ENCODE data around the gene PPP5C.
"Not testable (repeated sequence)": the region's sequence is repeated elsewhere in the genome, so short reads cannot be mapped to it uniquely, and the experiment has no call there.

Gene PPP5C

DNA sequence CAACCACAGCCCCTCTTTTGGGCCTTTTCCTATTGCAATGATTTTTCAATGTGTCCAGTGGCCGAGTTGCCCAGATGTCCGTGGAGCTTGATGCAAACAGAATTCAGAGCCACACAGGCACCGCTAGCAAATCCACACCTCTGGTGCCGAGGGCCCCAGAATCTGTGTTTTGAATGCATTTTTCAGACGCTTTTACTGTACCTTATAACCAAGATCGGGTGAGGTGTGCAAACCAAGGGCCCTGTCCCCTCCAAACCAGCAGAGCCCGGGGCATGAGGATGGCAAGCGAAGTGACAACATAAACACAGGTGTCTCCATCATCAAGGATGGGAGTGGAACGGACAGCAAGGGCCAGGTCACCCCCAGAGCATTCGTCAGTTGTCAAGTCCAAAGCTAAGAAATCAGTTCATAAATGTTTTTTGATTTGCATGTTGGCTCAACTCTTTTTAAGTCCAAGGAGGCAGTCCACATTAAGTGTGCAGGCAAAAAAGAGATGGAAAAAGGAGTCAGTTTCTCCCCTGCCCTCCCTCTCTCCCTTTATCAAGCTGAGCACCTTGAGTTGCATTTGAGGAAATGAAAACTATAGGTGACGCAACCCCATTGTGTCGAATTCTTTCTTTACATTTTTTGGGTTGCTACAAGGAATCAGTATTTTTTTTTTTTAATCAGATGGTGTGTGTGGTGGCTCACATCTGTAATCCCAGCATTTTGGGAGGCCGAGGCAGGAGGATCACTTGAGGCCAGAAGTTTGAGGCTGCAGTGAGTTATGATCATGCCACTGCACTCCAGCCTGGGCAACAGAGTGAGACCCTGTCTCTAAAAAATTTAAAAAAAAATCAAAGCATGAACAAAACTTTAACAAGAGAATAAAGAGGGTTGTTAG lies 63.6 kb downstream of the PPP5C start:
- DNase-seq (ENCODE audit: low read depth), result no peak

DNA sequence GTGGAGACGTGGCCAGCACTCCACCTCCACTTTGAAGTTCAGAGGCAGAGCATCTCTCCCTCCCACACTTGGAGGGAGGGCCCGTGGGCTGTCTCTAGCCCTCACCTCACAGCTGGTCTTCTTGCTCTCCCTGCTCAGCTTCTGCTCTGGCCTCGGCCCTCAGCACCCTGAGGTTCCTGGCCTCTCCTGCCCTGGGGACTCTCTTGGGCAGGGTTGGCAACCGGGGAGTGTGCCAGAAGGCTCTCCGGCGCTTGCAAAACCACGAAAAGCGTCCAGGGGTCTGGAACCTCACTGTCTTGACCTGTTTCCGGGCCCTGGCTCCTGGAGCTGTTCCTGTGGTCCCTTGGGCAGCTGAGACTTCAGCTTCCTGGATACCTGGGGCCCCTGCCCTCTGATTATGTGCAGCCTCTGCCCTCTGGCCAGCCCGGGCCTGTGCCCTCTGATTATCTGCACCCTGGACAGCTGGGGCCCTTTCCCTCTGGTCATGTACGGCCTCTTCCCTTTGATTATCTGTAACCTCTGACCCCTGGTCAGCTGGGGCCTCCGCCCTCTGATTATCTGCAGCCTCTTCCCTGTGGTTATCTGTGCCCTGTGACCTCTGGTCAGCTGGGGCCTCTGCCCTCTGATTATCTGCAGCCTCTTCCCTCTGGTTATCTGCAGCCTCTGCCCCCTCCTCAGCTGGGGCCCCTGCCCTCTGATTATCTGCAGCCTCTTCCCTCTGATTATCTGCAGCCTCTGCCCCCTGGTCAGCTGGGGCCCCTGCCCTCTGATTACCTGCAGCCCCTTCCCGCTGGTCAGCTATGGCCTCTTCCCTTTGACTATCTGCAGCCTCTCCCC lies 64.4 kb downstream of the PPP5C start:
- no peak for DNase-seq (ENCODE audit: low read depth)

DNA sequence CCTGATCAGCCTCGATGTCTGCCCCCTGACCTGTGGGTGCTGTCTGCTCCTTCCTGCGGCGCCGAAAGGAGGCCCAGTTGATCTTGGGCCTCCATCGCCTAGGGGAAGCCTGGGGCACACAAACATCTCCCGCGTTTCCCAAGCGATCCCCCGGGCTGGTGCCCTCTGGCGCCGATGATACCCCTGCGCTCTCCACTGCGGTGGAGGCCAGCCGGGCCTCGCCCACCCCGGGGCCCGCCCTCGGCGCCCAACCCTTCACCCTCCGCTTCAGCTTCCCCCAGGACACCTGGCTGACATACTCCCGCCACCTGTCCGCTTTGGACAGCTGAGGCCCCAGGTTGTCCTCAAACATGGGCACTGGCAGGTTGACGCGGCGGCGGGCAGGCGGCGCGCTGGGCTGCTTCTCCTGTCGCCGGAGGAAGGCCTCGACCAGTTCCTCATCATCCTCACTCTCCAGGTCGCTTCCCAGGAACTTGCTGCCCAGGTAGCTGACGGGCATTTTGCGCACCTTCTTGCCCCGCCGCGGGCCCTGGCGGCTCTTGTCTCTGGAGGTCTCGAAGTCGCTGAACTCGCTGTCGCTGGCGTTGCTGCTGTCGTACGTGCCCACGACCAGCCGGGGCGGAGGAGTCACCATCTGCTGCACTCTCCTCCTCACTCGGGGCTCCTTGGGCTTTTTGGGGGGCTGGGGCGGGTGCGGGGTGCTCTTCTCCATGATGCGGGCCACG lies 65.2 kb downstream of the PPP5C start:
- DNase-seq (ENCODE audit: low read depth), result no peak

DNA sequence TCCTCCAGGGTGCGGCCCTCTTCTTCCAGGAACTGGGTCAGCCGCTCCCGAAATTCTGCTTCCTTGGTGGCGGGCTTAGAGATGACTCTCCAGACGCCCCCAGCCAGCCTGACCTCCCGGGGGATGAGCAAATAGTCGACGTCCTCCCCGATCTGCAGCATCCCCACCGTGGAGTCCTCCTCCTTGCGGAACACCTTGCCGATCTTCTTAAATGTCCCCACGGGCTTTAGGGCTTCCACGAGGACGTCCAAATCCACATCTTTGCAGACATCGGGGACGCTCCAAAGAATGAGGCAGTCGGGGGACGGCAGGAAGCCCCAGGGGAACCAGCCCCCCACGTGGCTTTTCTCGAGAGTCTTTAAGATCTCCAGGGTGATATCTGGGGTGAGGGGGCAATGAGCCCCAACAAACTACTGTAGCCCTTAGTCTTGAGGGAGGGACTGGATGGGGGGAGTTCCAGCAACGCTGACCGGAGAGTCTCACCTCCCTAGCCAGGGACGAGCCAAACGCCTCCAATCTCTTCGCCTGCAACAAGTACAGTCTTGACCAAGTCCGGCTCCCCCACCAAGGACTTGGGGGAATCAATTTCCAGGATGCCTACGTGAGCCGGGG lies 65.9 kb downstream of the PPP5C start:
- DNase-seq (ENCODE audit: low read depth), result no peak

DNA sequence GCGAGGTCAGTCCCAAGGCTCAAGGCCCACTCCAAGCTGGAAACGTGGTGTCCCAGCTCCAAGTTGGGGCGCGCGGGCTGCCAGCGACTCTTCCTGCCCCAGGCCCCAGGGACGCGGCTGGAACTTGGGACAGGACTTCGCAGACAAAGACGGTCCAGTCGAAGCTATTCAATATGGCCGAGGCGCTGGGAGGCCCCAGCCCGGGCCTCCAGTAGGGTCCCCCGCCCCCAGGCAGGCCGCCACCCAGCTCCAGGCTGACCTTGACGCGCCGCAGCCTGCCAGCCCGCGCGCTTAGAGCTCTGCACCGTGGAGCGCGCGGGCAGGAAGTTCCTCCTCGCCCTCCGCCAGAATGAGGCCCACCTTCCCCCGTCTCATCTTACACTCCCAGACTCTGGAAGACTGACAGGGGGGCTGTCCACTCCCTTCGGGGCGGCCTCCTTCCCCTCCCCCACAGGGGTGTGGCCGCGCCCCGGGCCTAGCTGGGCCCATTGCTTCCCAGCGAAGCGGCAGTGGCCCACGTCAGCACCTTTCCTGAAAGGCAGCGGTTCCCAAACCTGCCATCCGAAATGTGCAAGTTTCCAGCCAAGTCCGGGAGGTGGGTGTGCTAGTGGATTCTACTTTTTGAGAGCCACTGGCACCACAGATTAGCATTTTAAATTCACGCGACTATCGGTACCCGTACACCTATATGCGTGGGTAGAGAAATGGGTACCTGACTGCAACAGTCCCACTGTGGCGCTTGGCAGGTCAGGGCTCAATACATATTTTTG lies 66.6 kb downstream of the PPP5C start, which contains the start of gene CCDC8:
Gene CCDC8, minus strand, starts transcription at position 303 of the 770 bp plus-strand sequence. CDS start 754 bp downstream, outside the sequence.
- DNase-seq (ENCODE audit: low read depth), result no peak

DNA sequence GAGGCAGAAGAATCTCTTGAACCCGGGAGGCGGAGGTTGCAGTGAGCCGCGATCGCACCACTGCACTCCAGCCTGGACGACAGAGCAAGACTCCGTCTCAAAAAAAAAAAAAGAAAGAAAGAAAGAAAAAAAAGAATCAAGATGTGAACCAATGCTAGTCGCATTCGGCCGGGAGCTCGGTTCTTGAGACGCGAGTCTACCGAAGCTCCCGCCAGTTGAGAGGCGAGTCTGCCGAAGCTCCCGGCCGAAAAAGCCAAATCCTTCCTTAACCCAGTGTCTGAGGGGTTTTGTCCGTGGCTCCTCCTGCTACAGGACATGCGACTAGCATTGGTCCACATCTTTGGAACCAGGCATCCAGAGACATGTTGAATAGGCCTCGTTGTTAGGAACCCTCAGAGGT lies 68.0 kb downstream of the PPP5C start:
- not testable (repeated sequence) for DNase-seq (ENCODE audit: low read depth)

DNA sequence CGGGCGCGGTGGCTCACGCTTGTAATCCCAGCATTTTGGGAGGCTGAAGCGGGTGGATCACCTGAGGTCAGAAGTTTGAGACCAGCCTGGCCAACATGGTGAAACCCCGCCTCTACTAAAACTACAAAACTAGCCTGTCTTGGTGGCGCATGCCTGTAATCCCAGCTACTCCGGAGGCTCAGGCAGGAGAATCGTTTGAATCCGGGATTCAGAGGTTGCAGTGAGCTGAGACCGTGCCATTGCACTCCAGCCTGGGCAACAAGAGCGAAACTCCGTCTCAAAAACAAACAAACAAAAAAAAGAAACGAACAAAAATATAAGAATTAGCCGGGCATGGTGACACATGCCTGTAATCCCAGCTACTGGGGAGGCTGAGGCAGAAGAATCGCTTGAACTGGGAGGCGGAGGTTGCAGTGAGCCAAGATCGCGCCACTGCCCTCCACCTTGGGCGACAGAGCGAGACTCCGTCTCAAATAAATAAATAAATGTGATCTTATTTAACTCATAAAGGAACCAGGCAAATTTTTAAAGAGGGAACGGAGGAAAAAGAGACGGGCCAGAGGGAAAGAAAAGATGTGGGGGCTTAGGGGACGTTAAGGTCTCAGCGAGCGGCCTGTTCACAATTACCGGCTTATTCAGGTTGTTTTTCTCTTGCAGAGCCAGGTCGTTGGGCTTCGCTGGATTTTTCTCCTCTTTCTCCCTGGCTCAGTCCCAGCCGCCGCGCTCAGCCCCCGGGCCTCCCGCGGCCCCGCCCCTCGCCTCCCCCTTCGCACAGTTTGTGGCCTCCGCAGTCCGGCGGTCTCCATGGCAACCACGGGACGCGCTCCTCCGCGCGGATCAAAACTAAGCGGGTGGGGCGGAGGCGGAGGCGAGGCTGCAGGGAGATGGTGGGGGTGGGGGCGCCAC lies 69.2 kb downstream of the PPP5C start:
- not testable (repeated sequence) for DNase-seq (ENCODE audit: low read depth)

DNA sequence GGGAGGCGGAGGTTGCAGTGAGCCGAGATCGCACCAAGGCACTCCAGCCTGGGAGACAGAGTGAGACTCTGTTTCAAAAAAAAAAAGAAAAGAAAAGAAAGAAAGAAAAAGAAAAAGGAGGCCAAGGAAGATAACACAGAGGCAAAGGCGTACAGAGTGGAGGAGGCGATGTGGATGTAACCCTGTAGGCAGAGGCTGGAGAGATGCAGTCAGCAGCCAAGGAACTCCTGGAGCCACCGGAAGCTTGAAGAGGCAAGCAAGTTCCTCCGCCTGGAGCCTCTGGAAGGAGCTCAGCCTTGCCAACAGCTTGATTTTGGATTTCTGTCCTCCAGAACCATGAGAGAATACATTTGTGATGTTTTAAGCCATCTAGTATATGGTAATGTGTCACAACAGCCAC lies 73.2 kb downstream of the PPP5C start:
- DNase-seq (ENCODE audit: low read depth), result no peak

DNA sequence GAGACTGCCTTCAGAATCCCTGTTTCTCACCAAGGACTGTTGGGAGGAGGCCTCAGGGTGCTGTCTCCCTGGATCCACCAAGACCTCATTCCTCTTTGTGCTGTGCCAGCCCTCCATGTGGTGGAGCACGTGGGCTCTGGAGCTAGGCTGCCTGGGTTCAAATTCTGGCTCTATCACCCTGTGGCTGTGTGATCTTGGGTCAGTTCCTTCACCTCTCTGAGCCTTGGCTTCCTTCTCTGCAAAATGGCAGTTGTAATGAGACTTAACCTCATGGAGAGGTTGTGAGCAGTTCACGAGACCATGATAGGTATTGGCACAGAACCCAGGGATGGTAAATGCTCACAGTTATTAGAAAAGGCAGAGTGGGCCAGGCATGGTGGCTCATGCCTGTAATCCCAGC lies 75.5 kb downstream of the PPP5C start:
- DNase-seq (ENCODE audit: low read depth), result no peak

DNA sequence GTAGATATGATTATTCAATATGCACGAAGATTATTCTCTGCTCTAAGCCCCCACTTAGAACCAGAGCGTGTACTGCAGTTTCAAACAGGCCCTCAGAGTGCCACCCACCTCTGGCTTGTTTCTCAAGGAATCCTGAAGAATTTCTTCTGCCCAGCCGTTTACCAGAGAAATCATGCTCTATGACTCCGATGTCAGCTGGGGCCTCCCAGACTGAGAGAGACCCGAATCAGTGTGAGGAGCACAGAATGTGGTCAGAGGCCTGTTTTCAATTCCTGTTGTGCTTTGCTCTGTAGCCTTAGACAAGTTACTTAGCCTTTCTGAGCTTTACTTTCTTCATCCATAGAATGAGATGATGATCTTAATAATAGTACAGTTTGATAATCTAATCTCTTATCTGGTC lies 76.3 kb downstream of the PPP5C start:
- DNase-seq (ENCODE audit: low read depth), result no peak

DNA sequence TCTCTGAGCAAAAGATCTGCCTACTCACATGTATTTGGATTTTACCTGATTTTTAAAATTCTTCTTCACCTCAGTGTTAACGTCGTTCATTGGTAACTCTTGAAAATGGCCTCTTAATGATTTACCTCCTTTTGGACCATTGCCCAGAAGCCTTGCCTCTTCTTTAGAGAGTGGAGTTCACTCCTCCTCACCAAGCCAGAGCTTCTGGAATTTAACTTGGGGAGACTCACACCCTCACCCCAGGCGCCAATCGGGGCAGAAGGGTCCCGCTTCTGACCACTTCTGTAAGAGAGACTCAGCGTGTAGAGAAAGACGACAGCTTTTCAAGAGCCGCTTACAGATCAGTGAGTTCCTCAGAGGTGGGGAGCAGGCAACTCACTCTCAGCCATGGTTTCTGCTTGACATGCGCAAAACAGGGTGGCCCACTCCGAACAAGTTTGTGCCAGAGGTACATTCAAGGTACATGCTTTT lies 79.2 kb downstream of the PPP5C start:
- no peak for DNase-seq (ENCODE audit: low read depth)

DNA sequence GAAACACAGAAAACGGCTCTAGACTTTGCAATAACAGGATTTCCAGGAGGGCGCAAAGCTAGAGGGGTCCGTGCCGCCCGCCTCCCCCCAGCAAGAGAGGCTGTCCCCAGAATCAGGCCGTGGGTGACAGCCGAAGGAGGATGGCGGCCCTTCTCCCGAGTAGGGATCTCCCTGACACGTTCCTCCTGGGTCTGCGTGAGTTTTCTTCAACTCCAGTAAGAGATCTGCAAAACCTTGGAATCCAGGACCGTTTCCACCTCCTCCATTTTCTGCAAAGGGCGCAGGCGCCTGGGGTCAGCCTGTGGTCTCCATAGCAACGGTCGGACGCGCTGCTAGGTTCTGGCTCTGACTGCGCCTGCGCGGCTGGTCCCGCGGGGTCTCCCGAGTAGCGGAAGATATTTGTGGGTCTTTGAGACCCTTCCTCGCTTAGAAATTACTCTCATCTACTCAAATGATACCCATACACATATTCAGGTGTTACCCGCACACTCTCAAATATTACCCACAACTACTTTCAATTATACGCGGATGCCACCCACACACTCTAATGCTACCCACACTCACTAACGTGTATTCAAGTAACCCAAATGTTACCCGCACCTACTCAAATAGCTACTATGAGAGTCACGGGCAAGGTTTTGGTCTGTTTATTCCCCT lies 79.7 kb downstream of the PPP5C start:
- no peak for DNase-seq (ENCODE audit: low read depth)

DNA sequence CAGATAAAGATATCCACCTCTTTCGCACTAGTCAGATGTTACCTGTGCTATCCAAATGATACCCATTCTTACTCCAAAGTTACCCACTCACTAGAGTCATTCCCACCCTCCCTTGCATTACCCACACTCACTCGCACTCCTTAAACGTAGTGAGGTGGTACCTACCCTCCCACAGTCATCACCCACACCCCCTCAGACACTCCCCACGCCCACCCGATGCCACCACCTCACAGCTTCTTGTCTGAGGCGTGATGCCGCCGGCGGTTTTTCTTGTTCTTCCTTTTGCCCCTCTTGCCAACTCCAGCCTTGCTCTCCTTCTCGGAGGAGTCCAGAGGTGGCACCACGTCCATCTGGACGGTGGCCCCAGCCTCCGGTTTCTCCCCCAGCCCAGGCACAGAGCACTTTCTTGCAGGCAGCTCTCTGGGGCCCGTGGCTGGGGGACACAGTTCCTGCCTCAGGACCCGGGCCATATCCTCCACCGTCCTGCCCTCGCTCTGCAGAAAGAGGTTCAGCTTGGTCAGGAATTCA lies 80.7 kb downstream of the PPP5C start:
- no peak for DNase-seq (ENCODE audit: low read depth)

DNA sequence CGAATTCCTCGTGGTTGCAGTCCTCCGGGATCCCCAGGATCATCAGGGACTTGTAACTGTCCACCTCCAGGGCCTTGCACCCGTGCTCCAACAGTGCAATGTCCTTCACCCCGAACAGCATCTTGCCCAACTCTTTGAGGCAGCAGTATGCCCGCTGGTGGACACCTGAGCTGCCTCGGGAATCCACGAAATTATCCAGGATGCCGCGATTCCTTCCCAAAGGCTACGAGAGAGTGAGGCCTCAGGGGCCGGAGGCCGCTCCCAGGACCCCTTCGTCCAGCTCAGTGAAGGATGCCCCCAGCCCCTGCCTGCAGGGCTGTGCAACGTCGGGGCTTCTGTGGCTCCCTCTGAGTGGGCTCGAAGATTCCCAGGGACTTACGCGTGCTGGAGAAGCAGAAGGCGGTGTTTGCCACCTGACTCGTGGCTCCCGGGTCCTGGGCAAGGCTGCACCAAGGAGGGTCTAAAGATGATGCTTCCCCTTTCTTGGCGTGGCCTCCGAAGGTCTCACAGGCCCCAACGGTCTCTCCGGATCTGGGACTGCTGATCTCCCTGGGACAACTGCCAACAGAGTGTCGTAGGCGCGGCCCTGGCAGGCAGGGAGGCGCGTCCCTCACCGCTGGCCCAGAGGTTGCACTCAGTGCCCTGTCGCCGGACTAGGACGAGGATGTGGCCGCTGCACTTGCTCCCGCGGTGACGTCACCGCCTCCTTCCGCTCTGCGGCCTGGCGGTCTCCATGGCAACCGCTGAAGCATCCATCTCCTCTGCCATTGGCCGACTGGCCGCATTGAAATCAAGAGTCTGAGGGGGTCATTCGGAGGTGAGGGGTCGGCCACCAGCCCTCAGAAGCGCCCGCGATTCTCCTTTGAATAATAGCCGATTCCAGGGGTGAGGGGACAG lies 81.6 kb downstream of the PPP5C start, which contains the start of gene PNMA8C:
Gene PNMA8C, minus strand, starts transcription at position 698 of the 897 bp plus-strand sequence. Its CDS starts 577 bp downstream, at position 121.
- DNase-seq (ENCODE audit: low read depth), result no peak

DNA sequence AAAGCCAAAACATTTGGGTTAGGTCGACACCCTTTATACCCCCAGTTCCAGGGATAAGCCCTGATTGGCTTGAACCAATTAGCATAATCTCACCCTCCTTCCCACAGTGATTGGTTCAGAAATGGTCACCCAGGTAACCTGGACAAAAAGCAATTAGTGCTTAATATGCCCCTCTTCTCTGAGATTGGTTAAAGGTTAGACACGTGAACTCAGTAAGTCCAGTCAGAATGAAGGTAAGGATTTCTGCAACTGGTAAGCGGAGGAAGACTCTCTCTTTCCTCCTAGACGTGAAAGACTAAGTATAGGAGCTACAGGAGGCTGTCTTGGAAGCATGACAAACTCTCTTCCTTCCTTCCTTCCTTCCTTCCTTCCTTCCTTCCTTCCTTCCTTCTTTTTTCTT lies 83.1 kb downstream of the PPP5C start:
- no peak for DNase-seq (ENCODE audit: low read depth)

DNA sequence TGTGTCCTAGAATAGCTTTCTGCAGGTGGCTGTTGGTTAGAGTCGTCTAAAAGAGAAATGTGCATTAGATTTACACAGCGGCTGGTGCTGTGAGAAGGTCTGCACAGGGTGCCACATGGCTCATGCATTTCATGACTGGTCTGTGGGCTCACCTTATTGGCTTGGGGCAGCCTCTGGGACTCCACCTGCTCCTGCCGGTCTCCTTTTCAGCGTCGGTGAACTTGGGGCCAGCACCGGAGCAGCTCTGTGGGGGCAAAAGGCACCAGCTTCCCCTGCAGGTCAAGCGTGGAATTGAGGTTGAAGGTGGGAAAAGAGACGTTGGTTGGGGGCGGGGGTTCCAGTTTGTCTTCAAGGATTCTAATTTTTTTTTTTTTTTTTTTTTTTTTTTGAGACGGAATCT lies 84.9 kb downstream of the PPP5C start:
- no peak for DNase-seq (ENCODE audit: low read depth)

DNA sequence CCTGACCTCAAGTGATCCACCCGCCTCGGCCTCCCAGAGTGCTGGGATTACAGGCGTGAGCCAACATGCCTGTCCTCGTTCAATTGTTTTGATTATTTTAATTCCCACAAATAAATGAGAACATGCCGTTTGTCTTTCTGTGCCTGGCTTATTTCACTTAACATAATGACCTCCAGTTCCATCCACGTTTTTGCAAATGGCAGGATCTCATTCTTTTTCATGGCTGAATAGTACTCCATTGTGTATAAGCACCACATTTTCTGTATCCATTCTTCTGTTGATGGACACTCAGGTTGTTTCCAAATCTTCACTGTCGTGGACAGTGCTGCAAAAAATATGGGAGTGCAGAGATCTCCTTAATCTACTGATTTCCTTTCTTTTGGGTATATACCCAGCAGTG lies 86.6 kb downstream of the PPP5C start:
- not testable (repeated sequence) for DNase-seq (ENCODE audit: low read depth)

DNA sequence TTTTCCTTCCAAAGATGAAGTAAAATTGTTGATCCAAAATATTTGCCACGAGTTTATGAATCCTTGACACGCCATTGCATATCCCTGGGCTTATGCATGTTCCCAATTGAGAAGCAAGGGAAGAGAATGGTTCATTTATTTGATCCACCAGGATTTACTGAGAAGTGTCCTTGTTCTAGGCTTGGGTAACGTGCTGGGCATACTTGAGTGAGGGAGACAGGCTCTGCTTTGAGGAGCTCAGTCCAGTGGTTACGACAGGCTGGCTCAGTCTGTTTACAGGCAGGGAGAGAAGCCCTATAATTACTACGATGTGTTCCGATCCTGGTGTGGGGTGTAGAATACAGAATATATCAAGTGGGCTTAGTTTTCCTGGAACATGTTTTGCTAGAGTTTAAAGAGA lies 88.1 kb downstream of the PPP5C start:
- DNase-seq (ENCODE audit: low read depth), result no peak

Data from HS-27A (cell line).